Left hindlimb (tissue), 1 donor: ENCODE measurements around the gene ATRN.
"Not testable (repeated sequence)": the region's sequence is repeated elsewhere in the genome, so short reads cannot be mapped to it uniquely, and the experiment has no call there.

Experiments
- DNase-seq: peaks from one replicate; pipeline ENCODE4 v3.0.0-alpha.2; 2018

Gene ATRN

GRCh38 chr20:3471397-3472021 lies 691 bp downstream of the ATRN start:
- DNase-seq: no peak

- DNase-seq: no peak
Observed at GRCh38 chr20:3472105-3472504, 1.3 kb downstream of the ATRN start.

- no peak for DNase-seq
Observed at GRCh38 chr20:3473324-3473723, 2.5 kb downstream of the ATRN start.

- DNase-seq: no peak
Observed at GRCh38 chr20:3473944-3474343, 3.1 kb downstream of the ATRN start.

- DNase-seq: not testable (repeated sequence)
Observed at GRCh38 chr20:3477003-3477860, 6.4 kb downstream of the ATRN start.

GRCh38 chr20:3477861-3478544 lies 7.2 kb downstream of the ATRN start:
- DNase-seq: no peak

GRCh38 chr20:3479025-3479424 lies 8.2 kb downstream of the ATRN start:
- DNase-seq: no peak

- no peak for DNase-seq
Observed at GRCh38 chr20:3479759-3480615, 9.2 kb downstream of the ATRN start.

- DNase-seq: no peak
Observed at GRCh38 chr20:3483309-3483708, 12.5 kb downstream of the ATRN start.

- no peak for DNase-seq
Observed at GRCh38 chr20:3483784-3484183, 13.0 kb downstream of the ATRN start.

- DNase-seq: no peak
Observed at GRCh38 chr20:3485913-3486312, 15.1 kb downstream of the ATRN start.

- DNase-seq: no peak
Observed at GRCh38 chr20:3486850-3487249, 16.0 kb downstream of the ATRN start.

- no peak for DNase-seq
Observed at GRCh38 chr20:3492669-3493068, 21.9 kb downstream of the ATRN start.

GRCh38 chr20:3494218-3494617 lies 23.4 kb downstream of the ATRN start:
- DNase-seq: no peak

- DNase-seq: no peak
Observed at GRCh38 chr20:3502878-3503277, 32.1 kb downstream of the ATRN start.

- no peak for DNase-seq
Observed at GRCh38 chr20:3505148-3505547, 34.3 kb downstream of the ATRN start.

GRCh38 chr20:3509064-3509463 lies 38.2 kb downstream of the ATRN start:
- DNase-seq: no peak

GRCh38 chr20:3510110-3510509 lies 39.3 kb downstream of the ATRN start:
- DNase-seq: no peak

GRCh38 chr20:3512239-3512638 lies 41.4 kb downstream of the ATRN start:
- DNase-seq: not testable (repeated sequence)

- no peak for DNase-seq
Observed at GRCh38 chr20:3514012-3514642, 43.3 kb downstream of the ATRN start.

GRCh38 chr20:3515379-3516170 lies 44.8 kb downstream of the ATRN start:
- no peak for DNase-seq
